ENCODE data around the gene WDR1.
"Not testable (repeated sequence)": the region's sequence is repeated elsewhere in the genome, so short reads cannot be mapped to it uniquely, and the experiment has no call there.

DNA sequence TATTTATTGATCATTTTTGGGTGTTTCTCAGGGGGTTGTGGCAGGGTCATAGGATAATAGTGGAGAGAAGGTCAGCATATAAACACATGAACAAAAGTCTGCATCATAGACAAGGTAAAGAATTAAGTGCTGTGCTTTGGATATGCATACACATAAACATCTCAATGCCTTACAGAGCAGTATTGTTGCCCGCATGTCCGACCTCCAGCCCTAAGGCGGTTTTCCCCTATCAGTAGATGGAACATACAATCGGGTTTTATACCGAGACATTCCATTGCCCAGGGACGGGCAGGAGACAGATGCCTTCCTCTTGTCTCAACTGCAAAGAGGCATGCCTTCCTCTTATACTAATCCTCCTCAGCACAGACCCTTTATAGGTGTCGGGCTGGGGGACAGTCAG, 10.9 kb upstream of the WDR1 start:
- not testable (repeated sequence) for TF ChIP-seq EZH2phosphoT487 (IDR thresholded peaks at IDR 0.05; ENCODE audit: insufficient read depth, low read depth); EZH2 (IDR thresholded peaks at IDR 0.05; ENCODE audit: insufficient read depth, poor library complexity, severe bottlenecking)

Measured in GM23248 (cell line).